NCI-H128 (cell line): Measurements from ENCODE around the gene ACE2.
A peak's percentile ranks its signal among the peaks of the same experiment; 100 is the strongest.

ENCODE experiments used
- DNase-seq: peaks from one replicate; lab custom pipeline; 2025; ENCODE audit not compliant: unreplicated experiment; lab: John Stamatoyannopoulos, UW

The ACE2 gene

GRCh38 chrX:15576019-15576418 is 24.7 kb downstream of the ACE2 start:
- DNase-seq = no peak

- DNase-seq = no peak
Observed at GRCh38 chrX:15574017-15574416, 26.7 kb downstream of the ACE2 start.

GRCh38 chrX:15570145-15570544 is 30.6 kb downstream of the ACE2 start:
- no peak for DNase-seq

GRCh38 chrX:15567886-15568616 is 32.7 kb downstream of the ACE2 start:
- no peak for DNase-seq

- DNase-seq = no peak
Observed at GRCh38 chrX:15567267-15567666, 33.5 kb downstream of the ACE2 start.

GRCh38 chrX:15566244-15566643 is 34.5 kb downstream of the ACE2 start:
- DNase-seq = no peak

- DNase-seq = peak; percentile 24
Observed at GRCh38 chrX:15564981-15565579, 35.7 kb downstream of the ACE2 start.

GRCh38 chrX:15563056-15563455 is 37.7 kb downstream of the ACE2 start:
- no peak for DNase-seq

- DNase-seq = no peak
Observed at GRCh38 chrX:15560924-15561323, 39.8 kb downstream of the ACE2 start.

GRCh38 chrX:15559227-15559626 is 41.5 kb downstream of the ACE2 start:
- DNase-seq = no peak

- DNase-seq = no peak
Observed at GRCh38 chrX:15549189-15550012, 51.4 kb downstream of the ACE2 start.

GRCh38 chrX:15547356-15547755 is 53.4 kb downstream of the ACE2 start:
- no peak for DNase-seq

- DNase-seq = no peak
Observed at GRCh38 chrX:15546745-15547144, 54.0 kb downstream of the ACE2 start.

GRCh38 chrX:15530318-15530717 is 70.4 kb downstream of the ACE2 start:
- DNase-seq = no peak

GRCh38 chrX:15529165-15529564 is 71.6 kb downstream of the ACE2 start:
- DNase-seq = no peak

GRCh38 chrX:15525664-15526416 is 74.9 kb downstream of the ACE2 start:
- peak; percentile 71 for DNase-seq

- DNase-seq = no peak
Observed at GRCh38 chrX:15524417-15524816, 76.3 kb downstream of the ACE2 start.

GRCh38 chrX:15523088-15523487 is 77.7 kb downstream of the ACE2 start:
- DNase-seq = no peak

- no peak for DNase-seq
Observed at GRCh38 chrX:15522464-15522863, 78.3 kb downstream of the ACE2 start.

GRCh38 chrX:15515931-15516330 is 84.8 kb downstream of the ACE2 start:
- no peak for DNase-seq

GRCh38 chrX:15514279-15514678 is 86.5 kb downstream of the ACE2 start:
- no peak for DNase-seq
